WI38 (cell line): ENCODE results near the gene RPS6KA2.

Source experiments
- H3K4me3 ChIP-seq: 2 replicates; pipeline ENCODE4 v1.5.1; 2011; ENCODE audit warnings: low read depth, mild to moderate bottlenecking, control low read depth, low read length
- CTCF ChIP-seq: IDR thresholded peaks from 2 replicates; pipeline ENCODE4 v1.5.1; 2012; ENCODE audit warnings: low read depth, mild to moderate bottlenecking, control low read depth, low read length

Gene RPS6KA2

GRCh38 chr6:166578536-166579236, 48.4 kb downstream of the RPS6KA2 start:
- H3K4me3 ChIP-seq: no peak overlapping the region
- no peak for TF ChIP-seq CTCF

GRCh38 chr6:166575205-166575604, 51.8 kb downstream of the RPS6KA2 start:
- no peak overlapping the region for H3K4me3 ChIP-seq
- TF ChIP-seq CTCF: no peak

GRCh38 chr6:166573511-166574216, 53.4 kb downstream of the RPS6KA2 start:
- no peak overlapping the region for H3K4me3 ChIP-seq
- TF ChIP-seq CTCF: no peak

- no peak for TF ChIP-seq CTCF
- no peak overlapping the region for H3K4me3 ChIP-seq
Measured at GRCh38 chr6:166572370-166573261, 54.4 kb downstream of the RPS6KA2 start.

GRCh38 chr6:166570929-166571713, 55.9 kb downstream of the RPS6KA2 start:
- no peak for TF ChIP-seq CTCF
- no peak overlapping the region for H3K4me3 ChIP-seq

- H3K4me3 ChIP-seq: no peak overlapping the region
- TF ChIP-seq CTCF: no peak
Measured at GRCh38 chr6:166569206-166569605, 57.8 kb downstream of the RPS6KA2 start.
